SK-N-SH (cell line): ENCODE data around the gene PCCB.

Experiments used
- CTCF ChIP-seq: fragments of 200-600 bp; sonication (generic); IDR thresholded peaks from 2 replicates; pipeline ENCODE4 v1.6.1; 2017; ENCODE audit warnings: antibody characterized with exemption, mild to moderate bottlenecking, moderate library complexity
- RAD21 ChIP-seq: IDR thresholded peaks from 2 replicates; pipeline ENCODE4 v1.6.1; 2012; ENCODE audit warnings: mild to moderate bottlenecking, low read length
- REST ChIP-seq: IDR thresholded peaks from 2 replicates; pipeline ENCODE4 v1.6.1; 2012; ENCODE audit warnings: mild to moderate bottlenecking, low read depth, low read length, moderate library complexity
- TAF1 ChIP-seq: IDR thresholded peaks from 2 replicates; pipeline ENCODE4 v1.6.1; 2012; ENCODE audit warnings: low read depth, mild to moderate bottlenecking, low read length, moderate library complexity, borderline replicate concordance

- TF ChIP-seq CTCF: no peak
- TF ChIP-seq REST: no peak
- no peak for TF ChIP-seq TAF1
- TF ChIP-seq RAD21: no peak
Observed at GRCh38 chr3:136378011-136378410, 127.9 kb downstream of the PCCB start.
